GM06990 (cell line): ENCODE measurements around the gene ARHGAP45.

Experiments used
- DNase-seq: peaks from one replicate; pipeline ENCODE4 v3.0.0-alpha.2; 2011; ENCODE audit not compliant: insufficient read length; ENCODE audit errors: extremely low read depth
- H3K27me3 ChIP-seq: replicated peaks from 2 replicates; pipeline ENCODE4 v1.6.0; 2011; ENCODE audit warnings: low read length; ENCODE audit not compliant: control insufficient read depth, insufficient read depth
- H3K36me3 ChIP-seq: 2 replicates; pipeline ENCODE4 v1.5.1; 2011; ENCODE audit warnings: low read length; ENCODE audit not compliant: control insufficient read depth, insufficient read depth
- H3K4me3 ChIP-seq: replicated peaks from 2 replicates; pipeline ENCODE4 v1.5.1; 2011; ENCODE audit warnings: low read depth, mild to moderate bottlenecking, control low read depth, low read length
- TF ChIP-seq, protein P1 (sequence below): IDR thresholded peaks from 2 replicates; pipeline ENCODE4 v1.5.1; 2011; ENCODE audit warnings: low read length, control low read depth, mild to moderate bottlenecking, inconsistent platforms; ENCODE audit not compliant: insufficient read depth, poor library complexity, severe bottlenecking

Gene ARHGAP45, protein sequence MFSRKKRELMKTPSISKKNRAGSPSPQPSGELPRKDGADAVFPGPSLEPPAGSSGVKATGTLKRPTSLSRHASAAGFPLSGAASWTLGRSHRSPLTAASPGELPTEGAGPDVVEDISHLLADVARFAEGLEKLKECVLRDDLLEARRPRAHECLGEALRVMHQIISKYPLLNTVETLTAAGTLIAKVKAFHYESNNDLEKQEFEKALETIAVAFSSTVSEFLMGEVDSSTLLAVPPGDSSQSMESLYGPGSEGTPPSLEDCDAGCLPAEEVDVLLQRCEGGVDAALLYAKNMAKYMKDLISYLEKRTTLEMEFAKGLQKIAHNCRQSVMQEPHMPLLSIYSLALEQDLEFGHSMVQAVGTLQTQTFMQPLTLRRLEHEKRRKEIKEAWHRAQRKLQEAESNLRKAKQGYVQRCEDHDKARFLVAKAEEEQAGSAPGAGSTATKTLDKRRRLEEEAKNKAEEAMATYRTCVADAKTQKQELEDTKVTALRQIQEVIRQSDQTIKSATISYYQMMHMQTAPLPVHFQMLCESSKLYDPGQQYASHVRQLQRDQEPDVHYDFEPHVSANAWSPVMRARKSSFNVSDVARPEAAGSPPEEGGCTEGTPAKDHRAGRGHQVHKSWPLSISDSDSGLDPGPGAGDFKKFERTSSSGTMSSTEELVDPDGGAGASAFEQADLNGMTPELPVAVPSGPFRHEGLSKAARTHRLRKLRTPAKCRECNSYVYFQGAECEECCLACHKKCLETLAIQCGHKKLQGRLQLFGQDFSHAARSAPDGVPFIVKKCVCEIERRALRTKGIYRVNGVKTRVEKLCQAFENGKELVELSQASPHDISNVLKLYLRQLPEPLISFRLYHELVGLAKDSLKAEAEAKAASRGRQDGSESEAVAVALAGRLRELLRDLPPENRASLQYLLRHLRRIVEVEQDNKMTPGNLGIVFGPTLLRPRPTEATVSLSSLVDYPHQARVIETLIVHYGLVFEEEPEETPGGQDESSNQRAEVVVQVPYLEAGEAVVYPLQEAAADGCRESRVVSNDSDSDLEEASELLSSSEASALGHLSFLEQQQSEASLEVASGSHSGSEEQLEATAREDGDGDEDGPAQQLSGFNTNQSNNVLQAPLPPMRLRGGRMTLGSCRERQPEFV

DNA sequence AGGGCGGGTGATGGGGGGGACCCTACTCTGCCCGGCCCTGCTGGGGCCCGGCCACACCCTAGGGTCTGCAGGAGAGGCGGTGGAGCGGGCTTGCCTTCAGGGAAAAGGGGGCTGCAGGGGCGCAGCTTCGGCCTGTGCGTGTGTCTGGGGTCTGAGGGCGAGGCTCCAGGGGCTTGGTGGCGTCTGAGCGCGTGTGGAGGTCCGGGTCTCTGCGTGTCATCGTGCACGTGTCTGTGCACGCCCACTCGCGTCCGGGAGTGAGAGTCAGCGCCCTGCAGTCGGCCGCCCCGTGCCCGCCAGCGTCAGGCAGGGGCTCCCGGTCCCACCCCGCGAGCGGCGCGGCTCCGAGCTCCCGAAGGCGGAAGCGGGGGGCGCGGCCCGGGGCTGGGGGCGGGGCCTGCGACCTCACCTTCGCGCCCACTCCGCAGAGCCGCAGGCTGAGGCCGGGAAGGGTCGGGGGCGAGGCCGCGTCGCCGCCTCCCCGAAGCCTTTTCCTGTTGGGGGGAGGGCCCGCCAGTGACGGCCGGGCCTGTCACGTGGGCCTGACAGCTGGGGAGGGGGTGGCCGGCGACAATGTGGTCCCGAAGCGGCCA is at the start of gene ARHGAP45:
Gene ARHGAP45, plus strand, starts transcription at position 420 of the 593 bp plus-strand sequence. CDS start 239 bp downstream, outside the sequence.
- H3K4me3 ChIP-seq = peak within 1 kb of the TSS; percentile 89
- TF ChIP-seq, protein P1, sequence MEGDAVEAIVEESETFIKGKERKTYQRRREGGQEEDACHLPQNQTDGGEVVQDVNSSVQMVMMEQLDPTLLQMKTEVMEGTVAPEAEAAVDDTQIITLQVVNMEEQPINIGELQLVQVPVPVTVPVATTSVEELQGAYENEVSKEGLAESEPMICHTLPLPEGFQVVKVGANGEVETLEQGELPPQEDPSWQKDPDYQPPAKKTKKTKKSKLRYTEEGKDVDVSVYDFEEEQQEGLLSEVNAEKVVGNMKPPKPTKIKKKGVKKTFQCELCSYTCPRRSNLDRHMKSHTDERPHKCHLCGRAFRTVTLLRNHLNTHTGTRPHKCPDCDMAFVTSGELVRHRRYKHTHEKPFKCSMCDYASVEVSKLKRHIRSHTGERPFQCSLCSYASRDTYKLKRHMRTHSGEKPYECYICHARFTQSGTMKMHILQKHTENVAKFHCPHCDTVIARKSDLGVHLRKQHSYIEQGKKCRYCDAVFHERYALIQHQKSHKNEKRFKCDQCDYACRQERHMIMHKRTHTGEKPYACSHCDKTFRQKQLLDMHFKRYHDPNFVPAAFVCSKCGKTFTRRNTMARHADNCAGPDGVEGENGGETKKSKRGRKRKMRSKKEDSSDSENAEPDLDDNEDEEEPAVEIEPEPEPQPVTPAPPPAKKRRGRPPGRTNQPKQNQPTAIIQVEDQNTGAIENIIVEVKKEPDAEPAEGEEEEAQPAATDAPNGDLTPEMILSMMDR = no peak
- peak; percentile 89 for DNase-seq
- H3K27me3 ChIP-seq = no peaks in the 10 kb centered on the region
- H3K36me3 ChIP-seq = peaks cover 5% of the 10 kb centered on the region

DNA sequence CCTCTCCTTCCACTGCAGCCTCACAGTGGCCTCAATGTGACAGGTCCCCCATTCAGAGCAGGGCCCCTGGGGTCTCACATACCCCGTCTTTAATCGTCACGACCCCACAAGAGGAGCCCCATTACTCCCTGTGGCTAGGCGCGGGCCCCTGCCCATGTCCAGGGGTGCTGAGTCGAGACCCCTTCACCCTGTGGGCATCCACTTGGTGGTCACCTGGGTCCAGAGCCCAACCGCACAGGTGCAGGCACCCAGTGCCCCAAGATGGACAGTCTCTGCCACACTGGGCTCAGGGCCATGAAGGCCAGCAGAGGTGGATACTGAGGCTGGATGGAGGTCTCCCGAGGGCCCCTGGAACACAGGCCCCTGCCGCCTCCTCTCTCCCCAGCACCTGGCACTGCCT is 49.1 kb upstream of the ARHGAP45 start:
- TF ChIP-seq, protein P1 = no peak
- Histone ChIP-seq H3K4me3 (peak overlapping the region; percentile 45), H3K36me3 (peaks cover 24% of the 10 kb centered on the region), H3K27me3 (no peaks in the 10 kb centered on the region)
- no peak for DNase-seq

DNA sequence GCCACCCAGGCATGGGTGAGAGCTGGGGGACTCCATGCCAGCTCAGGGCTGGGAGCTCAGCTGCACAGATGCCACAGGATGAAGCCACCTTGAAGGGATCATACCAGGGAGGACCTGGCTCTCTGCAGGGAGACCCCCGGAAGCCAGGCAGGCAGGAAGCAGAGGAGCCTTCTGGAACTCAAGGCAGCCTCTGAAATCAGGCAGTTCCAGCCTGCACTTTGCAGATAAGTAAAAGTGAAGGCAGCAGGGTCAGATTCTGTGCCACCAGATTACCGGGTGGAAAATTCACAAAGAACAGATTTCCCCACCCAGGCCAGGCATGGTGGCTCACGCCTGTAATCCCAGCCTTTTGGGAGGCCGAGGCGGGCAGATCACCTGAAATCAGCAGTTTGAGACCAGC is 48.6 kb upstream of the ARHGAP45 start:
- peaks cover 19% of the 10 kb centered on the region for H3K36me3 ChIP-seq
- H3K27me3 ChIP-seq = no peaks in the 10 kb centered on the region
- TF ChIP-seq, protein P1 = no peak
- no peak for DNase-seq
- H3K4me3 ChIP-seq = peak overlapping the region; percentile 33

DNA sequence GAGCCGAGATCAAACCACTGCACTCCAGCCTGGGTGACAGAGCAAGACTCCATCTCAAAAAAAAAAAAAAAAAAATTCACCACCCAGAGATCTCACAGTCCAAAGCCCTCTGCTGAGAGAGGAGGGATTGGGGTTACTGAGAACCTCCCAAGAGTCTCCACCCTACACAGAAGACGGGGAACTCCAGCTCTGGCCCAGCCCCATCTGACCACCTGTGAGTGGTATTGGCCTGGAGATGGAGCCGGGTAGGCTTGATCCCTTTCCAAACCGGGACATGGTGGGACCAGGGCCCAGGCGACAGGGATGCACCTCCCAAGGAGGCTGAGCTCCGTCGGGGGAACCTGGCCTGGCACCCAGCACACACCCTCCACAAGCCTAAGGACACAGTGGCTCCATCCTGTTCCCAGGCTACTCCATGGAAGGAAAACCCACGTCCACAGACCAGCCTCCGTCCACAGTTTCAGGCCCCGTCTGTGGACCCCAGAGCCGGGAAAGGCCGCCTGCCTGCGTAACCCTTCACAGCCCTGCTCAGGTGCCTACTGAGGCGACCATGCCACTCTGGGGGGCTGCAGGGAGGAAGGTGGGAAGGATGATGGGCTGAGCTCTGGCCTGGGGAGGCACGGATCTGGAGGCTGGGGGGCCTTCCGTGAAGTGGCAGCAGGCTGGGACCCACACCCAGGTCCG is 47.9 kb upstream of the ARHGAP45 start:
- no peaks in the 10 kb centered on the region for H3K27me3 ChIP-seq
- TF ChIP-seq, protein P1 = no peak
- H3K4me3 ChIP-seq = peak overlapping the region; percentile 98
- H3K36me3 ChIP-seq = peaks cover 14% of the 10 kb centered on the region
- no peak for DNase-seq

DNA sequence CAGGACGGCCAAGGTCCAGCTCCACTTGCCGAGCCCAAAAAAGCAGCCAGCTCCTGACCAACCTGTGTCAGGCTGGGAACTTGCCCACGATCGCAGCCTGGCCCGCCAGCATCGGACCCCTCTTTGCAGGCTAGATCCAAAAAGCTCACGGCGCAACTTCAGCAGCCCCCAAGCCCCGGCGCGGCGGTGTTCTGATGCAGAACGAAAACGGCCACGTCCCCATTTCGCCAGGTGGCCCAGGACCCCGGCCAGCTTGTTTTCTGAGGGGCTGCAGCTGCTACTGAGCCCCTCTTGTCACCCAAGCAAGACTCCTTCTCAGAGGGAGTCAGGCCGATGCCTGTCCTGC is 47.4 kb upstream of the ARHGAP45 start:
- TF ChIP-seq, protein P1 = no peak
- no peak for DNase-seq
- Histone ChIP-seq H3K36me3 (peaks cover 14% of the 10 kb centered on the region), H3K27me3 (no peaks in the 10 kb centered on the region), H3K4me3 (peak overlapping the region; percentile 98)
